ENCODE measurements around the gene BHLHE41. TPM values are rescaled to one million over a fixed set of nuclear protein-coding genes. Genes with fewer than 3 reads are reported as not detected.

BHLHE41 gene
- total RNA-seq (2022; extraction: Qiagen RNA extraction) = 0.22 to 1.7 TPM (median 0.47 TPM) in 5 replicates

DNA sequence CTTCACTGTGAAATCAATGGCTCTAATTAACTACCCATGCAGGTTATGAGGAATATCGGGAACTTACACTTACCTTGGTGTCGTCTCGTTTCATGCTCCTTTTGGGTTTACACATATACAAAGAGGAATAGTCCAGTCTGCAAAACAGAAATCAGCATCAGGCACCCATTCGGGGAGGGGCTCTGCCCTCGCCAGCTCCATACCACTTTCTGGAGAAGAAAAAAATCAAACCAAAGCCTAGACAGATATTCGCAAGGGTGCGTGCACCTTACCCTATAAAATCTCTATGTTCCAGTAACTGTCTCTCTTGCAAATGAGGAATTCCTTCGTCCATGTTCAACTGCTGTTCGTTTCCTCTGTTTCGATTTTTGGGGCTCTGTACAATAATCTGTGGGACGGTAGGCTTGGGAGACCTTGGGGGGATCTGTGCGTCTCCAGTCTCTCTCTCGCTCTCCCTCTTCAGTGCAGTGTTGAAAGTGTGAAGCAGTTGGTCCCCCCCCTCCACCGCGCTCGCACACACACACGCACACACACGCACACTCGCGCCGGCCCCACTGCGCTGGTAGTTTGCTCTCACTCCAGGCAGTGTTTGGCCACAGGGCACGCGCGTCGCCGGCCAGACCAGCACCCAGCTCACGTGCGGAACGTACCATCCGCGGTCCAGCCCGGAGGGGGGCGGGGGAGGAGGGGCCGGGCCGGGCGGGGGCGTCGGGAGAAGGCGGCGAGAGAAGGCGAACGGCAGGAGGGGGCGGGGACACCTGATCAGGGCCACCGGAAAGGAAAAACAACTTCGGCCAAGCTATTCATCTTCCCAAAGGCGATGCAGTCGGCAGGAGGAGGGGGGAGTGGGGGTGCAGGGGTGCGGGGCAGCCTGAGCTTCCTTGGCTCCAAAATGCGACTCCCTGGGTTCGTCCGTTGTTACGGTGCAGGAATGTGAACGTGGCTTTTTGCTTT is at the start of gene BHLHE41:
Gene BHLHE41, minus strand, starts transcription at position 592 of the 954 bp plus-strand sequence. Its CDS starts 258 bp downstream, at position 334.

Other genes with a start within 250 kb of the BHLHE41 start
- 6.9 to 15.2 TPM (median 13.1 TPM) in 5 replicates for gene RASSF8, start 166.4 kb downstream of the BHLHE41 start, total RNA-seq (2022; extraction: Qiagen RNA extraction)
- gene SSPN, start 70.5 kb upstream of the BHLHE41 start, total RNA-seq (2022; extraction: Qiagen RNA extraction) = 0.41 to 0.63 TPM (median 0.50 TPM) in 5 replicates